ENCODE data around the gene EXOC5. TPM values are rescaled to one million over a fixed set of nuclear protein-coding genes. Genes with fewer than 3 reads are reported as not detected.

EXOC5 gene
- total RNA-seq, 2 donors from 2014 or later = 40.3 to 50.3 TPM

- peaks cover 14 to 20% of the 10 kb centered on the region in 2 donors for H3K4me1 ChIP-seq (ENCODE audit: control insufficient read depth in 1 of 2, low read depth in 2 of 2)
- DNase-seq (ENCODE audit: low spot score) (no peak), ATAC-seq (ENCODE audit: insufficient number of reproducible peaks, low FRiP score, low read depth) (no peak)
- no peak overlapping the region for H3K27ac ChIP-seq
- H3K27me3 ChIP-seq (replicated peaks; ENCODE audit: insufficient read depth) = no peaks in the 10 kb centered on the region
- no peak overlapping the region for H3K4me3 ChIP-seq
- H3K9me3 ChIP-seq = no peaks in the 10 kb centered on the region
- TF ChIP-seq, protein P1, sequence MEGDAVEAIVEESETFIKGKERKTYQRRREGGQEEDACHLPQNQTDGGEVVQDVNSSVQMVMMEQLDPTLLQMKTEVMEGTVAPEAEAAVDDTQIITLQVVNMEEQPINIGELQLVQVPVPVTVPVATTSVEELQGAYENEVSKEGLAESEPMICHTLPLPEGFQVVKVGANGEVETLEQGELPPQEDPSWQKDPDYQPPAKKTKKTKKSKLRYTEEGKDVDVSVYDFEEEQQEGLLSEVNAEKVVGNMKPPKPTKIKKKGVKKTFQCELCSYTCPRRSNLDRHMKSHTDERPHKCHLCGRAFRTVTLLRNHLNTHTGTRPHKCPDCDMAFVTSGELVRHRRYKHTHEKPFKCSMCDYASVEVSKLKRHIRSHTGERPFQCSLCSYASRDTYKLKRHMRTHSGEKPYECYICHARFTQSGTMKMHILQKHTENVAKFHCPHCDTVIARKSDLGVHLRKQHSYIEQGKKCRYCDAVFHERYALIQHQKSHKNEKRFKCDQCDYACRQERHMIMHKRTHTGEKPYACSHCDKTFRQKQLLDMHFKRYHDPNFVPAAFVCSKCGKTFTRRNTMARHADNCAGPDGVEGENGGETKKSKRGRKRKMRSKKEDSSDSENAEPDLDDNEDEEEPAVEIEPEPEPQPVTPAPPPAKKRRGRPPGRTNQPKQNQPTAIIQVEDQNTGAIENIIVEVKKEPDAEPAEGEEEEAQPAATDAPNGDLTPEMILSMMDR (IDR thresholded peaks at IDR 0.05) = no peak
- peaks cover 5% of the 10 kb centered on the region for H3K36me3 ChIP-seq
Measured at GRCh38 chr14:57274551-57274950, 5.8 kb upstream of the EXOC5 start.

GRCh38 chr14:57273236-57273635, 4.5 kb upstream of the EXOC5 start:
- TF ChIP-seq, protein P1 (IDR thresholded peaks at IDR 0.05) = no peak
- peaks cover 5% of the 10 kb centered on the region for H3K36me3 ChIP-seq
- ATAC-seq (ENCODE audit: insufficient number of reproducible peaks, low FRiP score, low read depth) (no peak), DNase-seq (ENCODE audit: low spot score) (no peak)
- H3K4me1 ChIP-seq (ENCODE audit: control insufficient read depth in 1 of 2, low read depth in 2 of 2) = peaks cover 14 to 20% of the 10 kb centered on the region in 2 donors
- no peak overlapping the region for H3K27ac ChIP-seq
- H3K4me3 ChIP-seq = no peak overlapping the region
- H3K9me3 ChIP-seq = no peaks in the 10 kb centered on the region
- no peaks in the 10 kb centered on the region for H3K27me3 ChIP-seq (replicated peaks; ENCODE audit: insufficient read depth)

DNA sequence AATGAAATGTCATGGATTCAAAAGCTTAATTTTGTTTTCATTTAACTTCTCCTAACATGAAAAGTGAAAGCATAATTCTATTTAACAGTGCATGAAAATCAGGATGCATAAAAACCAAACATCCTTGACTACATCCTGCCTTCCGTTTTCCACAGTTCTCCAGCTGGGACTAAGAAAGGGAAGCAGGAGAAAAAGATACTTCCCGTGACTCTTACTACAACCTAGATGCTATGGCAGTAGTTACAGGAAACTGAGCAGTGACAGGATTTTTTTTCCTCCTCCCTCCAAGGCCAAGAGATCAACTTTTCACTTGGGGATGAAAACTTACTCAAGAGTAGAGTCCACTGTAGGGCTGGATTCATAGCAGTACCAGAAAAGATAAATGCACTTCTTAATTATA, 2.6 kb downstream of the EXOC5 start:
- ATAC-seq (ENCODE audit: insufficient number of reproducible peaks, low FRiP score, low read depth) (no peak), DNase-seq (ENCODE audit: low spot score) (no peak)
- TF ChIP-seq, protein P1 (IDR thresholded peaks at IDR 0.05) = no peak
- H3K9me3 ChIP-seq = no peaks in the 10 kb centered on the region
- H3K4me1 ChIP-seq (ENCODE audit: control insufficient read depth in 1 of 2, low read depth in 2 of 2) = peaks cover 19 to 23% of the 10 kb centered on the region in 2 donors
- no peak overlapping the region for H3K27ac ChIP-seq
- H3K27me3 ChIP-seq (replicated peaks; ENCODE audit: insufficient read depth) = no peaks in the 10 kb centered on the region
- H3K36me3 ChIP-seq = no peaks in the 10 kb centered on the region
- H3K4me3 ChIP-seq = no peak overlapping the region

DNA sequence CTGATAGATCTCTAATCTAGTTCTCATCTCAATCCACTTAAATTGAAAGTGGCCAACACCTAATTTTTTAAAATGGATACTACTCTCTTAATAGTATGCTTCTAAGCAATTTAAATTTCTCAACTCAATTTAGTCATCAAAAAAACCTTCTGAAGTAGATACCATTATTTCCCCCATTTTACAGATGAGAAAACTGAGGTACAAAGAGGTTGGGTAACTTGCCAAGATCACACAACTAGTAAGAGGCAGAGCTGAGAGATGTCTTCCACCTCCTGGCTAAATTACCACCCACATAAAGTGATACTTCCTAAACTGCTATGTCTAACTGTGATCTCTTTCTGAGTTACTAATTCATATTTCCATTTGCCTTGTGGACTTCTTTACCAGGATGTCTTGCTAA, 6.6 kb downstream of the EXOC5 start:
- DNase-seq (ENCODE audit: low spot score) = no peak
- TF ChIP-seq, protein P1 (IDR thresholded peaks at IDR 0.05) = no peak

DNA sequence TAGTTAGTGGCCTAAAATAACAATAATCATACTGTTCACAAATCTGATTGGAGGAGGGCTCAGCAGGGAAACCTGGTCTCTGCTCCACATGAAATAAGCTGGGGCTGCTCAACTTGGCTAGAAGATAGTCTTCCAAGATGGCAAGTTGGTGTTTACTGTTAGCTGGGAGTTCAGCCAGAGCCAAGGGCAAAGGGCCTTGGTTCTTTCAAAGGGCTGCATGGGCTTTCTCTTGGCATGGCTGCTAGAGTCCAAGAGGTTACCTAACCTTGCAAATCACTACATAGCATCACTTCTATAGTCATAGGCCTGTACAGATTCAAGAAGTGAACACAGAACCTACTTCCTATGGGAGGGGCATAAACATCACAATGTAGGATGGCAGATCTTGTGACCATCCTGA, 7.1 kb downstream of the EXOC5 start:
- DNase-seq (ENCODE audit: low spot score) (no peak), ATAC-seq (ENCODE audit: insufficient number of reproducible peaks, low FRiP score, low read depth) (no peak)
- no peaks in the 10 kb centered on the region for H3K36me3 ChIP-seq
- H3K4me1 ChIP-seq (ENCODE audit: control insufficient read depth in 1 of 2, low read depth in 2 of 2) = peaks cover 3 to 4% of the 10 kb centered on the region in 2 donors
- no peak overlapping the region for H3K4me3 ChIP-seq
- H3K27ac ChIP-seq = no peak overlapping the region
- TF ChIP-seq, protein P1 (IDR thresholded peaks at IDR 0.05) = no peak
- no peaks in the 10 kb centered on the region for H3K9me3 ChIP-seq
- no peaks in the 10 kb centered on the region for H3K27me3 ChIP-seq (replicated peaks; ENCODE audit: insufficient read depth)

More for the DNA sequence above, 6.6 kb downstream of the EXOC5 start:
- Histone ChIP-seq H3K4me1 (ENCODE audit: control insufficient read depth in 1 of 2, low read depth in 2 of 2) (peaks cover 3 to 8% of the 10 kb centered on the region in 2 donors), H3K27ac (no peak overlapping the region), H3K27me3 (replicated peaks; ENCODE audit: insufficient read depth) (no peaks in the 10 kb centered on the region), H3K9me3 (no peaks in the 10 kb centered on the region), H3K4me3 (no peak overlapping the region), H3K36me3 (no peaks in the 10 kb centered on the region)
- ATAC-seq (ENCODE audit: insufficient number of reproducible peaks, low FRiP score, low read depth) = no peak

Data from thoracic aorta (tissue), 2 donors.